Activated naive CD4-positive, alpha-beta T cell treated with anti-CD3 and anti-CD28 coated beads, Interleukin-2, amount 10 ng/mL, durations not matched to agents 5 hours and 36 hours (primary cell): ENCODE measurements around the gene BEND7. TPM values are rescaled to one million over a fixed set of nuclear protein-coding genes. Genes with fewer than 3 reads are reported as not detected.

ENCODE experiments used
- total RNA-seq, 2 experiments: library from RNA; stranded (reverse); gene quantifications; one replicate each; pipeline ENCODE4 v1.2.3, GENCODE V29; 2021

Gene BEND7, protein sequence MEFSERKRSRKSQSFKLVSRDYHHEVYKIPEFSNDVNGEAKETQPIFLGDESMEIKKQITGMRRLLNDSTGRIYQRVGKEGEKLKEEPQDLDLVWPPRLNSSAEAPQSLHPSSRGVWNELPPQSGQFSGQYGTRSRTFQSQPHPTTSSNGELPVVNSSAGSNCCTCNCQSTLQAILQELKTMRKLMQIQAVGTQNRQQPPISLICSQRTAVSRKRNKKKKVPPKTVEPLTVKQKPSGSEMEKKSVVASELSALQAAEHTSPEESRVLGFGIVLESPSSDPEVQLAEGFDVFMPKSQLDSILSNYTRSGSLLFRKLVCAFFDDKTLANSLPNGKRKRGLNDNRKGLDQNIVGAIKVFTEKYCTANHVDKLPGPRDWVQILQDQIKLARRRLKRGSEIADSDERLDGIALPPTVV
- total RNA-seq, result not detected

GRCh38 chr10:13528875-13529713 lies at the start of gene BEND7:
TSS of gene BEND7 (minus strand) at chr10:13529014. CDS start at chr10:13528533, 481 bp downstream.

Other genes with a start within 250 kb of the BEND7 start
- gene PHYH, start 228.9 kb downstream of the BEND7 start, total RNA-seq, result 10 to 100 TPM in 1 of 2 experiments, 1 to 10 TPM in 1; 9.8 to 11.3 TPM
- gene SEPHS1, start 180.7 kb downstream of the BEND7 start, total RNA-seq, result 10 to 100 TPM; 56.1 to 60.2 TPM
- 10 to 100 TPM; 26.5 to 26.6 TPM for gene PRPF18, start 58.0 kb upstream of the BEND7 start, total RNA-seq